ENCODE measurements around the gene C4orf17.
"Not testable (repeated sequence)": the region's sequence is repeated elsewhere in the genome, so short reads cannot be mapped to it uniquely, and the experiment has no call there.

The C4orf17 gene

DNA sequence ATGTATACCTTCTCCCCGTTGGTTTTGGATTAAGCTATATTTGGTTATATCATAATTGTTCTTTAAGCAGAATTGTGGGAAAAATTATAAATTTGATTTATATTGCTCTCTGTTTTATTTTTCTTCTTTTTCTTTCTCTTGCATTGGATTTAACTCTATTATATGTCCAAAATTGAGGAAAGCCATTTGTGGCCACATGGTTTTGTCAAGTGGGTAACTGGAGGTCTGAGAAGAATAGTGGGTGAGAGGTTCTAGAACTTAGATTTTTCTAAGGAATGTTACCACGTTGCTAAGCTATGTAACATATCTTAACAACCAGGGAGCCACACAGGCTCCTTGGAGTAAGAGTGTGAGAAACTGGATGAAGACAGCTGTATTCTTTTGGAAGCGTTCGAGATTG is at the start of gene C4orf17:
TSS of gene C4orf17 (plus strand) at position 301 of the 400 bp plus-strand sequence. CDS start 2,061 bp downstream, outside the sequence.
- no peak for DNase-seq

- no peak for DNase-seq
Measured at GRCh38 chr4:99461623-99462401, 49.0 kb upstream of the C4orf17 start.

DNA sequence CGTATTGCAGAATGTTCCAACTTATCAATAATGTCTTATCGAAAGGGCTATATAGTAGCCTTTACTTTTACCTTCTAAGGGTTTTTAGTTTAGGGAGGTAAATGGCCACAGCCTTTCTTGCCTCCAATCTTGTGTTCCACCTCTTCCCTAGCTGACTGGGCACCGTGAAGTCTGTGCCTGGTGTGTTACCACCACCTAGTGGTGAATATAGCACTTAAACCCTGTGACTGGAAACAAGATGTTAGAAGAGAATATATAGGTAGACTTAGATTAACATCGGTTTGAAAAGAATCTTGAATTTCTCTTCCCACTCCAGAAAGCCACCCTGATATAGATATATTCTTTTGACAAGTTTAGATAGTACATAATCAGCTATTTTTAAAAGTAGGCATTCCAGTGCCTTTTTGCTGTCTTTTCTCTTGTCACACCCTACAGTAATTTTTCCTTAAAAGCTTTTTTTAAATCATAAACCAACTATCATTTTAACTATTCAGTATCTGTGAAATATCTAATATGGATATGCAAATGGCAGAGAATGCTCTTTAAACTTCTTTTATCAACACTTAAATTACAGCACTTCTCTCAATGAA is 47.9 kb upstream of the C4orf17 start:
- DNase-seq, result peak; percentile 55

- DNase-seq, result no peak
Measured at GRCh38 chr4:99463566-99463965, 47.3 kb upstream of the C4orf17 start.

- DNase-seq, result no peak
Measured at GRCh38 chr4:99467887-99468286, 42.9 kb upstream of the C4orf17 start.

GRCh38 chr4:99468889-99469288 is 41.9 kb upstream of the C4orf17 start:
- DNase-seq, result no peak

DNA sequence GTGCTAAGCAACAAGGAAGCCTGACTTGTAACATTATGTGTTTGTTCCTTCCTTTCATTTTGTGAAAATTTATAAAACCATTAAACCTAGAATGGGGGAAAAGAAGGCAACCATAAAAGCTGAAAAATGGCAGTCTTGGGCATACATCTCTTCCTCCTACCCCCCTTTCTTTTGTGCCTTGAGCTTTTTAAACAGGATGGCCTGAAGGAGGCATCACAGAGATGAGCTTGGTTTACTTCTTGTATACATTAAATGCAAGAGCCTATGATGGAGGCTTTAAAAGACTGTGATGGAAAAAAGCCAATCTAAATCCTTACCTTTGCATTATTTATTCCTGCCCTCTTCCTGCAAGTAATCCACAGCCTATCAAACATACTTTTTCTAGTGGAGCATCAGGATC is 39.5 kb upstream of the C4orf17 start:
- DNase-seq, result no peak

DNA sequence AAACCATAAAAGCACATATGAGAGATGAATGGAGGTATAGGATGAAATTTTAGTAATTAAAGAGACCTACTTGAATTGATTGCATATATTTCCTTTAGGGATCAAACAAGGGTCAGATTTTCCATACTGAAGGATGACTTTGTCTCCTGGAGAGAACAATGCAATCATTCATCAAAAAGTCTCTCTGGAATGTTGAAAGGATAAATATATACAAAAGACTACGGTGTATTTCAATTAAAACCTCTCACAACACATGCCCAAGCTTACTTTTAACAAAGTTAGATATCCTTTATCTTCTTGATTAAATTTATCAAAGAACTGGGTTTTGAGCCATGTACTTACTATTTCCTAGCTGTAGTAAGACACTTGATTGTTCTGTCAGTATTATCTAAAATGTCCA is 38.9 kb upstream of the C4orf17 start:
- DNase-seq, result no peak

- DNase-seq, result no peak
Measured at GRCh38 chr4:99473131-99473530, 37.7 kb upstream of the C4orf17 start.

DNA sequence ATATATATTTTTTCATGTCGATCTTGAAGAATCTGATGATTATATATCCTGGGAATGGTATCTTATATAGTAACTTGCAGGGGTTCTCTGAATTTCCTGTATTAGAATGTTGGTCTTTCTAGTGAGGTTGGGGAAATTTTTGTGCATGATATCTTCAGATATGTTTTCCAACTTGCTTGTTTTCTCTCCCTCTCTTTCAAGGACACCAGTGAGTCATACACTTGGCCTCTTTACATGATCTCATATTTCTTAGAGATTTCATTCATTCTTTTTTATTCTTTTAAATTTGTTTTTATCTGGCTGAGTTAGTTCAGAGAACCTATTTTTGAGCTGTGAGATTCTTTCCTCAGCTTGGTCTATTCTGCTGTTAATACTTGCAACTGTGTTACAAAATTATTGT is 27.2 kb upstream of the C4orf17 start:
- no peak for DNase-seq

DNA sequence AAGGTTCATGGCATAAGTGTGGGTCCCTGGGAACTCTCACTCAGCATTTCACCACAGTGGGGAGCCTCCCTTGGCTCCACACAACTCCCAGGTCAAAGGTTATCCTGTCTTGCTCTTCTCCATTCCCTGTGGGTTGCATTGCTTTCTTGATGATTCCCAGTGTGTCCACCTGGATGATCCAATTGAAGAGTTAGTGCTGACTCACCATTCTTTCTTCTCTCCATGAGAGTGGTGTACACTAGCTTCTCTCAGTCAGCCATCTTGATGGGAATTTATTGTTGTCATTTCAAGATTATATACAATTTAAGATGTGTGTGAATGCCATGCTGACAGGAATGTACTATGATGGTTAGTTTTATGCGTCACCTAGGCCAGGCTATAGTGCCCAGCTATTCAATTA is 25.6 kb upstream of the C4orf17 start:
- no peak for DNase-seq

DNA sequence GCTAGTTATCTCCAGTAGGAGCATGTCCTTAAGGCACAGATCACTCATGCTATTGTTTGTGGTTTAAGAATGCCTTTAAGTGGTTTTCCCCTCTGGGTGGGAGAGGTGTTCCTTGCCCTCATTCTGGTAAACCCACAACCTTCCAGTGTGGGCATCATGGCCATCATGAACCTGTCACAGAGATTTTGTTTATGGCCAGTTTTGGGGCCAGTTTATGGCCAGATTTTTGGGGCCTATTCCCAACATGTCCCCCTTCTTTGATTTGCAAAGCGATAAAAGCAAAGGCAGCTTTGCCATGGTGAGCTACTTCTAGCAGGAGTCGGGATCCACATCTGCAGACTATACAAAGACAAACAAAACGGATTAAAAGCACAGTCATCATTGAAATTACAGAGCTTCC is 24.2 kb upstream of the C4orf17 start:
- DNase-seq, result not testable (repeated sequence)

GRCh38 chr4:99490286-99490685 is 20.5 kb upstream of the C4orf17 start:
- no peak for DNase-seq

- no peak for DNase-seq
Measured at GRCh38 chr4:99504804-99505502, 5.9 kb upstream of the C4orf17 start.

DNA sequence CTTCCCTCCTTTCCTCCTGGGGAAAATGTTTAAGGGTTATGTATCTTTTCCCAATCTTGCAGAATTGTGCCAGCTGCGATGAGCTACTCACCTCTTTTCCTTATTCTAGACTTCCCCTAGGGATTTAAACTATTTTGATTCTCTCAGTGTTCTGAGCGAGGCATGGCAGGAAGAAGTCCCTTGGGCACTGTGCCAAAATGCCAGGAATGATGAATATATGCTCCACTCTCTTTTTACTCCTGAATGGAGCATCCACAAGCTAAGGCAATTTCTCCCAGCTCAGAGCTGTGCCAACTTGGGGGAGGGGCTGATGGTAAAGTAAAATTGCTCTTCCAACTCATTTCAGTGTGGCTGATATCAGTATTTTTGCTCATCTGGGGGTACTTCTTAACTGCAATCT is 4.0 kb upstream of the C4orf17 start:
- no peak for DNase-seq

DNA sequence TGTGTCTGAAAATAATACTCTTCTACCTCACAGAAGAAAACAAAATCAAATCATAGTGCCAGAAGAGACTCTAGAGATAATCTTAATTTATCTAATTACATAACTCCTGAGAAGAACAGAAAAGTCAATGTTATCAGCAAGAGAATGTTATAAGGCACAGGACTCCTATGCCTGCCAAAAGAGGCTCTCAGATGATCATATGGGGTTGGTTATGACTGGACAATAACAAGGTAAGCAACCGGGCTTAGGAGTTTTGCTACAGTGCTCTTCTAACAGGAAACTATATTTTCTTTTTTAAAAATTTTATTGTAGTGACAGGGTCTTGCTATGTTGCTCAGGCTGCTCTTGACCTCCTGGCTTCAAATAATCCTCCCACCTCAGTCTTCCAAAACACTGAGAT is 3.5 kb upstream of the C4orf17 start:
- DNase-seq, result no peak

GRCh38 chr4:99507762-99508161 is 3.1 kb upstream of the C4orf17 start:
- peak; percentile 23 for DNase-seq

- DNase-seq, result no peak
Measured at GRCh38 chr4:99518601-99519295, 7.9 kb downstream of the C4orf17 start.

DNA sequence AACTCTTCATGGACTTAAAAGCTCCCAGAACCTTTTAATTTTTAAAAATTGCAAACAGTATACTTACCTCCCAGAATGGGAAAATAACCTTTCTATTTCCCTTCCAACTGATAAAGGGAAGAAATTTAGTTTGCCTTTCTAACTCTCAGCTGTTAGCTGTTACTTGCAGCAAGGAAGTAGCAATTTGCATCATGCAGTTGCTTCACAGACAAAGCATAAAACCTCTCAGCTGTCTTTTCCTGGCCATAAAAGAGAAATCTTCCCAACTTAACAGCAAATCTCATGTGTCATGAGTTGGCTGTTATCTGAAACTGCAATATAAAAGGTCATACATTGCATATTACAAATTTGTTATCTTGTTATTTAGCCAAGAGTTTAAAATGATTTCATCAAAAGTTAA is 18.4 kb downstream of the C4orf17 start:
- no peak for DNase-seq

DNA sequence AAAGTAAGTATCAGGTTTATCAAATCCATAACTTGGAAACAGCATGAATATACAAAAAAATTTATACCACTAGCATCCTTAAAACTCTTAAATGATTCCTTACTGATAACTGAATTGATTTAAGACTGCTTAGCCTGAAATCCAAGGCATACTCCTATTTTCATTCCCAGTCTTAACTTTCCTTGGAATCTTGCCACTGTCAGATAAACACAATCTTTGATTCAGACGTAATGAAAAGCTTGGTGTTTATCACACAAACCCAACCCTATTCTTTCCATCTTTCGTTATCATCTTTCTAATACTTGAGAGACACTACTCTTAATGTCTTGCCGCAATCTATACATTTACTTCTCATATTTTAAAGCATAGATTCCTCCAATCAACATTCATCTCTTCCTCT is 19.1 kb downstream of the C4orf17 start:
- DNase-seq, result no peak

DNA sequence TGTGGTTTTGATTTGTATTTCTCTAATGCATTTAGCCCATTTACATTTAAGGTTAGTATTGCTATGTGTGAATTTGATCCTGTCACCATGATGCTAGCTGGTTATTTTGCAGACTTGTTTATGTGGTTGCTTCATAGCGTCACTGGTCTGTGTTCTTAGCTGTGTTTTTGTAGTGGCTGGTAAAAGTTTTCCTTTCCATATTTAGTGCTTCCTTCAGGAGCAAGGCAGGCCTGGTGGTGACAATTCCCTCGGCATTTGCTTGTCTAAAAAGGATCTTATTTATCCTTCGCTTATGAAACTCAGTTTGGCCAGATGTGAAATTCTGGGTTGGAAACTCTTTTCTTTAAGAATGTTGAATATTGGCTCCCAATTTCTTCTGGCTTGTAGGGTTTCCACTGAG is 23.9 kb downstream of the C4orf17 start:
- DNase-seq, result not testable (repeated sequence)

- DNase-seq, result no peak
Measured at GRCh38 chr4:99536271-99536670, 25.4 kb downstream of the C4orf17 start.

- DNase-seq, result no peak
Measured at GRCh38 chr4:99536848-99537247, 26.0 kb downstream of the C4orf17 start.

- no peak for DNase-seq
Measured at GRCh38 chr4:99537674-99538073, 26.9 kb downstream of the C4orf17 start.
